ENCODE results near the gene APBB2. TPM values are rescaled to one million over a fixed set of nuclear protein-coding genes. Genes with fewer than 3 reads are reported as not detected.

The APBB2 gene
- total RNA-seq, 1 experiment from 2014 or later: 80.7 TPM

DNA sequence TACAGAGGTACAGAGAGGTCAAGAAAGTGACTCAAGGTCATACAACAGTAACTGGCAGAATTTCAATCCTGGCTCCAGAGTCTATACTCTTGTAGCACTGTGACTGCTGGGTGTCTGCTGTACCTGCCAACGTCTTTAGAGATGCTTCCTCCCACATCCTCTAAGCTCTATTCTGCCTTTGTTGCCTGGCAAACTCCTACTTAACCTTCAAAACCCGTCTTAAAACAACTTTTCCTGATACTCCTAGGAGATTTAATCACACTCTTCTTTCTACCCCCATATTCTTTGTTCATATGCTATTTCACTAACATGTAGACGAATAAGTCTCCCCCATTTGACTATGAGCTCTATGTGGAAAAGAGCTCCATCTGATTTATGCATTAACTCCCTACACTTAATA is 16.8 kb downstream of the APBB2 start:
- CTCF ChIA-PET: no interaction called here
- H3K36me3 Mint-ChIP-seq (ENCODE audit: insufficient read depth, unreplicated experiment): peaks cover 23% of the 10 kb centered on the region
- no peaks in the 10 kb centered on the region; the same call in 1 of the 2 replicates for H3K36me3 ChIP-seq (ENCODE audit: control insufficient read depth, insufficient read depth, low read length)
- H3K4me3 ChIP-seq (ENCODE audit: low read depth, low read length): no peak overlapping the region
- H3K4me1 Mint-ChIP-seq (ENCODE audit: low read depth, unreplicated experiment): peaks cover 19% of the 10 kb centered on the region
- no TSS peak for BruUV-seq (replicated peaks)
- no peak for DNase-seq
- H3K9me3 Mint-ChIP-seq (ENCODE audit: unreplicated experiment): no peaks in the 10 kb centered on the region
- H3K9me3 ChIP-seq: no peaks in the 10 kb centered on the region
- no peak overlapping the region for H3K4me3 Mint-ChIP-seq (ENCODE audit: unreplicated experiment)
- intact Hi-C loops (cut with micrococcal nuclease; ENCODE audit: unreplicated experiment): no loop called here
- no peaks in the 10 kb centered on the region for H3K27me3 Mint-ChIP-seq (ENCODE audit: insufficient read depth, unreplicated experiment)
- POLR2A ChIA-PET: no interaction called here
- peak overlapping the region; percentile 1 for H3K27ac Mint-ChIP-seq (ENCODE audit: unreplicated experiment)
- TF ChIP-seq, protein P1, sequence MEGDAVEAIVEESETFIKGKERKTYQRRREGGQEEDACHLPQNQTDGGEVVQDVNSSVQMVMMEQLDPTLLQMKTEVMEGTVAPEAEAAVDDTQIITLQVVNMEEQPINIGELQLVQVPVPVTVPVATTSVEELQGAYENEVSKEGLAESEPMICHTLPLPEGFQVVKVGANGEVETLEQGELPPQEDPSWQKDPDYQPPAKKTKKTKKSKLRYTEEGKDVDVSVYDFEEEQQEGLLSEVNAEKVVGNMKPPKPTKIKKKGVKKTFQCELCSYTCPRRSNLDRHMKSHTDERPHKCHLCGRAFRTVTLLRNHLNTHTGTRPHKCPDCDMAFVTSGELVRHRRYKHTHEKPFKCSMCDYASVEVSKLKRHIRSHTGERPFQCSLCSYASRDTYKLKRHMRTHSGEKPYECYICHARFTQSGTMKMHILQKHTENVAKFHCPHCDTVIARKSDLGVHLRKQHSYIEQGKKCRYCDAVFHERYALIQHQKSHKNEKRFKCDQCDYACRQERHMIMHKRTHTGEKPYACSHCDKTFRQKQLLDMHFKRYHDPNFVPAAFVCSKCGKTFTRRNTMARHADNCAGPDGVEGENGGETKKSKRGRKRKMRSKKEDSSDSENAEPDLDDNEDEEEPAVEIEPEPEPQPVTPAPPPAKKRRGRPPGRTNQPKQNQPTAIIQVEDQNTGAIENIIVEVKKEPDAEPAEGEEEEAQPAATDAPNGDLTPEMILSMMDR (IDR thresholded peaks at IDR 0.05; ENCODE audit: insufficient read depth in 1 of 2, low read depth in 1 of 2, low read length in 1 of 2, severe bottlenecking in 1 of 2, unreplicated experiment in 1 of 2): no peak
- H3K4me1 ChIP-seq: peaks cover 4% of the 10 kb centered on the region
- H3K27me3 ChIP-seq (replicated peaks; ENCODE audit: control insufficient read depth, insufficient read depth, low read length): no peaks in the 10 kb centered on the region

DNA sequence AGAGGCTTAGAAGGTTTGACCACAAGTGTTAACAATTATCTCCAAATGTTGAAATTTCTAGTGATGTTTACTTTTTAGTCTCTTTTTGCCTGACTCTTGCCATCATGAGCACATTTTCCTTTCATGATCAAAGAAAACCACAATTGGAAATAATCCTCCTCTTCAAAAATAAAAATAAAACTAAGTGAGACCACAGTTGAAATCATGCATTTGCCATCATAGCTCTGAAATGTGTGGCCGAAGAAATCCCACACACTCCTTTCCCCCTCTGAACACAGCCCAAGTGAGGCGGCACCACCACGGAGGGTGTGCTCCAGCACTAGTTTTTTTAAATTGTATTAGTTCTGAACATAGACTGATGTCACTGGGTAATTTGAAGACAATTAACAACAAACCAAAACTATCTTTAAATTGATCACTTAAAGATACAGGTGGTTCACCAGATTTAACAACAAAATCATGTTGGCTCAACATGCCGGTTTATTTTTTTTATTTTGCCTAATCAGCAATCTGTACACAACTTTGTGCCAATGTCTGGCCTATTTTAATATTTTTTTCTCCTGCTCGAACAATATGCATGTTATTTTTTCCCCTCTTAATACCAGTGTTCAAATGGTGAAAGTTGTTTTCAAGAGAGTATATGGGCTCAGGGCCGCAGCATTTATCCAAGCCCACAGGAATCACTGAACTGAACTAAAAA is 17.6 kb downstream of the APBB2 start:
- TF ChIP-seq, protein P1 (IDR thresholded peaks at IDR 0.05; ENCODE audit: insufficient read depth in 1 of 2, low read depth in 1 of 2, low read length in 1 of 2, severe bottlenecking in 1 of 2, unreplicated experiment in 1 of 2): no peak
- Mint-ChIP-seq H3K4me1 (ENCODE audit: low read depth, unreplicated experiment) (peaks cover 12% of the 10 kb centered on the region), H3K36me3 (ENCODE audit: insufficient read depth, unreplicated experiment) (peaks cover 30% of the 10 kb centered on the region), H3K9me3 (ENCODE audit: unreplicated experiment) (no peaks in the 10 kb centered on the region), H3K27ac (ENCODE audit: unreplicated experiment) (no peak overlapping the region), H3K27me3 (ENCODE audit: insufficient read depth, unreplicated experiment) (no peaks in the 10 kb centered on the region), H3K4me3 (ENCODE audit: unreplicated experiment) (no peak overlapping the region)
- Histone ChIP-seq H3K4me1 (no peaks in the 10 kb centered on the region; the same call in 1 of the 2 replicates), H3K4me3 (ENCODE audit: low read depth, low read length) (no peak overlapping the region), H3K9me3 (no peaks in the 10 kb centered on the region), H3K36me3 (ENCODE audit: control insufficient read depth, insufficient read depth, low read length) (no peaks in the 10 kb centered on the region; the same call in 1 of the 2 replicates), H3K27me3 (replicated peaks; ENCODE audit: control insufficient read depth, insufficient read depth, low read length) (no peaks in the 10 kb centered on the region)
- no peak for DNase-seq
- ChIA-PET POLR2A (no interaction called here), CTCF (no interaction called here)
- no TSS peak for BruUV-seq (replicated peaks)
- intact Hi-C loops (cut with micrococcal nuclease; ENCODE audit: unreplicated experiment): no loop called here

DNA sequence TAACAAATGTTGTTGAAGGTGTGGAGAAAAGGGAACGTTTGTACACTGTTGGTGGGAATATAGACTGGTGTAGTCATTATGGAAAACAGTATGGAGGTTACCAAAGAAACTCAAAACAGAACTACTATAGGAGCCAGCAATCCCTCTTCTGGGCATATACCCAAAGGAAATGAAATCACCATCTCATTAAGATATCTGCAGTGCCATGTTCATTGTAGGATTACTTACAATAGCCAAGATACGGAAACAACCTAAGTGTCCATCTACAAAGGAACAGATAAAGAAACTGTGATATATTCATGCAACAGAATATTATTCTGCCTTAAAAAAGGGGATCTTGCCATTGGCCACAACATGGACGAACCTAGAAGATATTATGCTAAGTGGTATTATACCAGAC is 22.2 kb downstream of the APBB2 start:
- Mint-ChIP-seq H3K27ac (ENCODE audit: unreplicated experiment) (no peak overlapping the region), H3K9me3 (ENCODE audit: unreplicated experiment) (no peaks in the 10 kb centered on the region), H3K27me3 (ENCODE audit: insufficient read depth, unreplicated experiment) (no peaks in the 10 kb centered on the region), H3K4me3 (ENCODE audit: unreplicated experiment) (no peak overlapping the region), H3K4me1 (ENCODE audit: low read depth, unreplicated experiment) (peaks cover 21% of the 10 kb centered on the region), H3K36me3 (ENCODE audit: insufficient read depth, unreplicated experiment) (peaks cover 39% of the 10 kb centered on the region)
- no peaks in the 10 kb centered on the region for H3K36me3 ChIP-seq (ENCODE audit: control insufficient read depth, insufficient read depth, low read length)
- intact Hi-C loops (cut with micrococcal nuclease; ENCODE audit: unreplicated experiment): no loop called here
- ChIA-PET CTCF (no interaction called here), POLR2A (no interaction called here)
- peaks cover 37% of the 10 kb centered on the region for H3K4me1 ChIP-seq
- DNase-seq: no peak
- TF ChIP-seq, protein P1 (IDR thresholded peaks at IDR 0.05; ENCODE audit: insufficient read depth in 1 of 2, low read depth in 1 of 2, low read length in 1 of 2, severe bottlenecking in 1 of 2, unreplicated experiment in 1 of 2): no peak
- no TSS peak for BruUV-seq (replicated peaks)
- no peaks in the 10 kb centered on the region for H3K27me3 ChIP-seq (replicated peaks; ENCODE audit: control insufficient read depth, insufficient read depth, low read length)
- no peaks in the 10 kb centered on the region for H3K9me3 ChIP-seq
- H3K4me3 ChIP-seq (ENCODE audit: low read depth, low read length): no peak overlapping the region

All from Caco-2 (cell line).